Measurements from ENCODE around the gene RPP38.

The RPP38 gene

GRCh38 chr10:15060638-15061037 is 36.5 kb upstream of the RPP38 start:
- H3K4me3 ChIP-seq (ENCODE audit: low read depth, low read length), result no peak overlapping the region
- no peak for DNase-seq (ENCODE audit: low read depth, low spot score)
- in situ Hi-C loops (cut with HindIII; ENCODE audit: low sequenced_read_pairs), result no loop called here
- TF ChIP-seq, protein P1, sequence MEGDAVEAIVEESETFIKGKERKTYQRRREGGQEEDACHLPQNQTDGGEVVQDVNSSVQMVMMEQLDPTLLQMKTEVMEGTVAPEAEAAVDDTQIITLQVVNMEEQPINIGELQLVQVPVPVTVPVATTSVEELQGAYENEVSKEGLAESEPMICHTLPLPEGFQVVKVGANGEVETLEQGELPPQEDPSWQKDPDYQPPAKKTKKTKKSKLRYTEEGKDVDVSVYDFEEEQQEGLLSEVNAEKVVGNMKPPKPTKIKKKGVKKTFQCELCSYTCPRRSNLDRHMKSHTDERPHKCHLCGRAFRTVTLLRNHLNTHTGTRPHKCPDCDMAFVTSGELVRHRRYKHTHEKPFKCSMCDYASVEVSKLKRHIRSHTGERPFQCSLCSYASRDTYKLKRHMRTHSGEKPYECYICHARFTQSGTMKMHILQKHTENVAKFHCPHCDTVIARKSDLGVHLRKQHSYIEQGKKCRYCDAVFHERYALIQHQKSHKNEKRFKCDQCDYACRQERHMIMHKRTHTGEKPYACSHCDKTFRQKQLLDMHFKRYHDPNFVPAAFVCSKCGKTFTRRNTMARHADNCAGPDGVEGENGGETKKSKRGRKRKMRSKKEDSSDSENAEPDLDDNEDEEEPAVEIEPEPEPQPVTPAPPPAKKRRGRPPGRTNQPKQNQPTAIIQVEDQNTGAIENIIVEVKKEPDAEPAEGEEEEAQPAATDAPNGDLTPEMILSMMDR (IDR thresholded peaks at IDR 0.05; ENCODE audit: low read depth, low read length), result no peak

DNA sequence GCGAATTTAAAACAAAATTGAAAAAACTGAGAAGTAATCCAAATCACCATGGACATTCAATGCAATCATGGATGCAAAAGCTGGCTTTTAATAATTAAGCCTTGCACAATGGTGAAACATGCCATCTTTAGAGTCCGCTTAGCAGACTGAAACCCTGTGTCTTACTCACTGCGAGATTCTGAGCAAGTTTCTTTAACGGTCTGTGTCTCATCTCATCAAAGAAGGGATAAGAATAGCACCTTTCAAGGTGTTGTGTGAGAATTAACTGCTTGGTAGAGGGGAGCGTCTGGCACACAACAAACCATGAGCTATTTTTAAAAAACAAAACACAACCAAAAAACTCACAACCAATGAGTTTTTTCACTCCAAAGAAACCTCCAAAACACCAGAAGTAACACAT is 30.0 kb upstream of the RPP38 start:
- in situ Hi-C loops (cut with HindIII; ENCODE audit: low sequenced_read_pairs), result no loop called here

GRCh38 chr10:15068802-15069201 is 28.4 kb upstream of the RPP38 start:
- DNase-seq (ENCODE audit: low read depth, low spot score), result peak; percentile 61
- TF ChIP-seq, protein P1 (IDR thresholded peaks at IDR 0.05; ENCODE audit: low read depth, low read length), result no peak
- in situ Hi-C loops (cut with HindIII; ENCODE audit: low sequenced_read_pairs), result no loop called here
- no peak overlapping the region for H3K4me3 ChIP-seq (ENCODE audit: low read depth, low read length)

More for the DNA sequence above, 30.0 kb upstream of the RPP38 start:
- no peak for DNase-seq (ENCODE audit: low read depth, low spot score)
- no peak overlapping the region for H3K4me3 ChIP-seq (ENCODE audit: low read depth, low read length)
- TF ChIP-seq, protein P1 (IDR thresholded peaks at IDR 0.05; ENCODE audit: low read depth, low read length), result no peak

GRCh38 chr10:15069230-15069629 is 27.9 kb upstream of the RPP38 start:
- no peak for DNase-seq (ENCODE audit: low read depth, low spot score)
- no peak overlapping the region for H3K4me3 ChIP-seq (ENCODE audit: low read depth, low read length)
- in situ Hi-C loops (cut with HindIII; ENCODE audit: low sequenced_read_pairs), result no loop called here
- TF ChIP-seq, protein P1 (IDR thresholded peaks at IDR 0.05; ENCODE audit: low read depth, low read length), result no peak

GRCh38 chr10:15072358-15072757 is 24.8 kb upstream of the RPP38 start:
- in situ Hi-C loops (cut with HindIII; ENCODE audit: low sequenced_read_pairs), result no loop called here
- H3K4me3 ChIP-seq (ENCODE audit: low read depth, low read length), result no peak overlapping the region
- DNase-seq (ENCODE audit: low read depth, low spot score), result no peak
- TF ChIP-seq, protein P1 (IDR thresholded peaks at IDR 0.05; ENCODE audit: low read depth, low read length), result no peak

- no peak overlapping the region for H3K4me3 ChIP-seq (ENCODE audit: low read depth, low read length)
- TF ChIP-seq, protein P1 (IDR thresholded peaks at IDR 0.05; ENCODE audit: low read depth, low read length), result no peak
- in situ Hi-C loops (cut with HindIII; ENCODE audit: low sequenced_read_pairs), result no loop called here
- DNase-seq (ENCODE audit: low read depth, low spot score), result no peak
Measured at GRCh38 chr10:15075421-15075820, 21.7 kb upstream of the RPP38 start.

Data from astrocyte of the spinal cord (primary cell).